HG03103 (cell line): ENCODE data around the gene LRG1.

Experiments
- ATAC-seq: cut with Tn5 transposase; IDR thresholded peaks from one replicate; pipeline ENCODE4 v1.9.1; 2021; ENCODE audit warnings: low read depth; ENCODE audit not compliant: unreplicated experiment

Gene LRG1, protein sequence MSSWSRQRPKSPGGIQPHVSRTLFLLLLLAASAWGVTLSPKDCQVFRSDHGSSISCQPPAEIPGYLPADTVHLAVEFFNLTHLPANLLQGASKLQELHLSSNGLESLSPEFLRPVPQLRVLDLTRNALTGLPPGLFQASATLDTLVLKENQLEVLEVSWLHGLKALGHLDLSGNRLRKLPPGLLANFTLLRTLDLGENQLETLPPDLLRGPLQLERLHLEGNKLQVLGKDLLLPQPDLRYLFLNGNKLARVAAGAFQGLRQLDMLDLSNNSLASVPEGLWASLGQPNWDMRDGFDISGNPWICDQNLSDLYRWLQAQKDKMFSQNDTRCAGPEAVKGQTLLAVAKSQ

DNA sequence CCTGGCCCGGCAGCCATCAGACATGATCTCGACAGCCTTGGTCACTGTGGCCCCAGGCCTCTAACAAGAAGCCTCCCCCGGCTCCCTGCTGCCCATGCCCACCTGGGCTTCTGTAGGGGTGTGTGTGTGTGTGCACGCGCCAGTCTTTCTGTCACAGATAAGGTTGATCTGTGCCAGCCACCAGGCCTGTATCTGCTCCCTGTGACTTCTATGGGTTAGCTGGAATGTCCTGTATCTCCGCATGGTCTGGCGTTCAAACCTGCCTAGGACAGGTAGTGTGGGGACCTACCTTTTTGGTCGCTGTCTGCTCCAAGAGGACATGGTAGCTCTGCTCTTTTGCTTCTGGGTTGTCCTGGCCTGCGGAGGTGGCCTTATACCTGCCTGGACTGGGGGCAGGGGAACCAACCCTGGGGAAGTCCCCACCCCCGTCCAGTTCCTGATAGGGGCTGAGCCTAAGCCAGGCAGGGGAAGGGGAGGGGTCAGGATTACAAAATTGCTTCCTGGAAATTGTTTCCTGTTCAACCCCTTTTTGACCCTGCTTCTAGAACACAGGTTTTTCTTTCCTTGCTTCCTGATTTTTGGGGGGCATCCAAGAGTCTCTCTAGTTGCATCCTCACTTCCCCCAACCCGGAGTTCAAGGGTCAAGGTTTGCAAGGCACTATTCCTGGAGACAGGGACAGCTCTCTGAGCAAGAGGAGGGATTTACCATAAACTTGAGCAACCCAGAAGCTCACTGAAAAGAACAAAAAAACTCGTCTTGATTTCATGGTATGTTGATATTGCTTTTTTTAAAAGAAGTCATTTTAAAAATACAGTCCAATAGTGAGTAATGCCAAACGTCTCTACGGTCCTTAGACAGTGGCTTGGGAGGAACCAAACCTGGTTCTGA lies at the start of gene LRG1:
Gene LRG1 (minus strand): TSS at position 344 of the 889 bp plus-strand sequence. CDS start 23 bp downstream, at position 321.
- no peak for ATAC-seq

DNA sequence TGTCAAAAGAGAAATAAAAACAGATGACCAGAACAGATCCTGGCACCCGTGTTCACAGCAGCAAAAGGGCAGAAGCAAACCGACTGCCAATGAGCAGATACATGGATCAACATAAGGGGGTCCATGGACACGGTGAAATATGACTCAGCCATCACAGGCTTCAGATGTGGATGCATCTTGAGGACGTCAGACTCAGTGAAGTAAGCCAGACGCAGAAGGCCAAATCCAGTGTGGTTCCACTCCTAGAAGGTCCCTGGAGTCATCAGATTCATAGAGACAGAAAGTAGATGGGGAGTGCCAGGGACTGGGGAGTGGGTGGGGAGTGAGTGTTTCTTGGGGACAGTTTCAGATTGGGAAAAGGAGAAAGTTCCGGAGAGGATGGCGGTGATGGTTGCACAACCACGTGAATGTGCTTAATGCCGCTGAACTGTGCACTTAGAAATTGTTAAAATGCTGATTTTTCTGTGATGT lies 48.5 kb upstream of the LRG1 start:
- ATAC-seq: no peak

DNA sequence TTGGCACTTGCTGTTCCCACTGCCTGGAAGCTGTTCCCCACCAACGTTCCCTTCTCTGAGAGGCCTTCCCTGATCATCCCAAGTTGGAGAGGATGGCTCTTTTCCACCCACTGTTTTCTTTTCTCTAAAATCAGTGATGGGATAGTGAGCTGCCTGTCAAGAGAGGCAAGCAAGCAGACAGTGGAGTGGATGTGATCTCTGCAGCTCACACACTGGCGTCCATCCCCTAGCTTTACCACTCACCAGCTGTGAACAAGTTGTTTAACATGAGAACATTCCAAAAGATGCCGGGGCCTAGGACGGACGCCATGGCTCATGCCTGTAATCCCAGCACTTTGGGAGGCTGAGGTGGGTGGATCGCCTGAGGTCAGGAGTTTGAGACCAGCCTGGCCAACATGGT lies 47.7 kb upstream of the LRG1 start:
- ATAC-seq: no peak

DNA sequence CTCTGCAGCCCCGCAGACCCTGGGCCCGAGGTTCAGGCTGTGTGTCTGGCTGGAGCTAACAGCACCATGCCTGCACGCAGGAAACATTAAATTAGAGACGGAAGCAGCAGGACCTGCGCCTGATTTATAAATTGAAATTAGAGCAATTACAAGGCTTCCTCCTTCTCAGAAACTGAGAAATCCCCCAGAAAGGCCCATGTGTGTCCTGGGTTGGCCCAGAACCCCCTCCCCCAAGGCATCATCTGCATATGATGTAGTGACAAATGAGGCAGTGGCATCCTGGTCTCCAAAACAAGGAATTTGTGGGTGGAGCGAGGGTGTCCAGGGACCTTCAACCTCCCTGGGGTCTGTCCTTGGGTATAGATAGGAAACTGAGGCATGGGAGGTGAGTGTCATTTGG lies 46.9 kb upstream of the LRG1 start:
- ATAC-seq: no peak

DNA sequence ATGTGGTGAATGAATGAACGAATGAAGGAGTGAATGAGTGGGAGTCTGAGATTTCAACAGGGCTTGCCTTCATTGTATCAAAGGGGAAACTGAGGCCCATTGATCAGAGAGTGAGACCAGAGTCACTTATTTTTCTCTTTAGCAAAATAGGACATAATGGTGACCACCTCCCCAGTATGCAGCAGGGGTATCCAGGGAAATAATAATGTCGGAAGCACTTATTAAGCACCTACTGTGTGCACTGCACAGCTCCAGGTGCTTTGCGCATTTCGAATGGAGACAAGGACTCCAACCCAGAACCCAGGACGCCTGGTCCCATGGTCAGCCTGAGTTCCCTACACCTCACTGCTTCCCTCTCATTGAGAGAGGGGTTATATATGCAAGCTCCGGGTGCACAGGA lies 46.4 kb upstream of the LRG1 start:
- ATAC-seq: no peak

DNA sequence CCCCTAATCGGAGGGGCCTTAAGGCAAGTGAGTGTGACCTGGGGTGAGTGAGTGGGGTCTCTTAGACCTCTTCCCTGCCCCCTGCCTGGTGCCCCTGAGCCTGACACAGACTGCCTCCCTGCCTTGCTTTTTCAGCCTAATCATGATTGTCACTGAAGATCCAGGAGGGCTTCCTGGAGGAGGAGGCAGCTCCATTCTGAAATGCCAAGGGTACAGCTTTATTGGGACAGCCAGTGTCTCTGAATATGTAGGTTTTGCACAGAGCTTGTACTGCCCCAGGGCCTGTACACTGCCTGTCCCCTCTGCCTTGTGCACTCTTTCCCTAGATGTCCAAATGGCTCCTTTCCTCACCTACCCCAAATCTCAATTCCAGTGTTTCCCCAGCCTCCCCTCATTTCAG lies 45.7 kb upstream of the LRG1 start:
- no peak for ATAC-seq

DNA sequence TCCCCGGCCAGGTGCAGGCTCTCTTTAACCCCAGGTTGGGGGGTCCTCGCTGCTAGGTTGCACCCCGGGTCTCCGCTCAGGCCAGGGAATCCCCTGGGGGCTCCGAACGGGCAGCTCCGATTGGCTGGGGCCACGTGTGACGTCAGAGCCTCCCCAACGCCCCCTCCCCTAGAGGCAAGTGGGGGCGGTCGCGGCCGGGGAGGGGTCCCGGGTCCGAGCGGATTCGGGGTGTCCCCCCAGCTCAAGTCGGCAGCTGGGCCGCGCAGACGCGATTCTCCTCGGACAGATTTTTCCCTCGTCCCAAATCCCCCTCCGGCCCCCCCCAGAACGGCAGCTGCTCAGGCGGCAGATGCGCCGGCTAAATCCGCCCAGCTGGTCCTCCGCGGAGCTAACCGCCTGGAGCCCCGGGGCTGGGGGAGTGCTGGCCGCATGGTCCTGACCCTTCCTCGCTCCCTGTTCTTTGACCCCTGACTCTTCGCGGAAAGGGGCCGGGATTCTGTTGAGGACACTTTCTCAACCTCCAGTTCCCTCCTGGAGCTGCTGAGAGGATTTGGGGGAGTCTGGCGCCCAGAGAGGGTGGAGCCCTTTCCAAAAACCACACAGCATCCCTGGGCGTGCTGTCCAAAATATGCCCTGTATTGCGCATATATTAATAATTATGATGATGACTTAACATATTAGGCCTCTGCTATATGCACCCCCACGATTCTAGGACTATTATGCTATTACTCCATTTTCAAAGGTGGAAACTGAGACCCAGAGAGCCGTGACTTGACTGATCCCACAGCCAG lies 45.0 kb upstream of the LRG1 start:
- ATAC-seq: no peak

DNA sequence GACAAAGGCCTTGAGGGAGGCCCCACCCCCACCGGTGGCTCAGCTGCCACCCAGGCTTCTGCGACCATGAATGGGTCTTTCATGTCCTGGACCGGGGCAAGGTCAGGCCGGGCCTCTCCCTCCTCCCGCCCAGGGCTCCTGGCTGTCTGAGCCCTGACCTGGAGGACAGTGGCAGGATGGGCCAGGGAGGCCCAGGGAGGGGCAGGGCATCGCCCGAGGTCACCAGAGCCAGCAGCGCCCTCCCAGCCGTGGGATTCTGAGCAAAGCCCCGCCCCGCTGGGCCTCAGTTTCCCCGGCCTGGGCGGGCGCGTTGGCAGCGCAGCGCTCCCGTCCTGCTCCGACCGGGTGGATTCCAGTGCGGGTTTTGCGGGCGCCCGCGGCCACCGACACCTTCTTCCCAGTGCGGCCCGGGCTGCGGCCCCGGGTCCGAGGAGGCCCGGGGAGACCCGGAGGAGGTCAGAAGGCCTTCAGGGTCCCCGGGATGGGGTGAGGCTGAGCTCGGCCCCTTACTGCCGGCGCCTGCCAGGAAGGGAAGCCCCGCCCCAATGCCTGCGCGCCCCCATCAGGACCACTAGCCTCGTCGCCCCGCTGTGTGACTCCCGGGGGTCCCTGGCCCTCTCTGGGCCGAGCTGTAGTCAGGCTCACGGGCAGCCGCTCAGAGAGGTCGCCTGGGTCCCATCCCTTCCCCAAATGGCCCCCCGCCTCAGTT lies 44.3 kb upstream of the LRG1 start:
- no peak for ATAC-seq

DNA sequence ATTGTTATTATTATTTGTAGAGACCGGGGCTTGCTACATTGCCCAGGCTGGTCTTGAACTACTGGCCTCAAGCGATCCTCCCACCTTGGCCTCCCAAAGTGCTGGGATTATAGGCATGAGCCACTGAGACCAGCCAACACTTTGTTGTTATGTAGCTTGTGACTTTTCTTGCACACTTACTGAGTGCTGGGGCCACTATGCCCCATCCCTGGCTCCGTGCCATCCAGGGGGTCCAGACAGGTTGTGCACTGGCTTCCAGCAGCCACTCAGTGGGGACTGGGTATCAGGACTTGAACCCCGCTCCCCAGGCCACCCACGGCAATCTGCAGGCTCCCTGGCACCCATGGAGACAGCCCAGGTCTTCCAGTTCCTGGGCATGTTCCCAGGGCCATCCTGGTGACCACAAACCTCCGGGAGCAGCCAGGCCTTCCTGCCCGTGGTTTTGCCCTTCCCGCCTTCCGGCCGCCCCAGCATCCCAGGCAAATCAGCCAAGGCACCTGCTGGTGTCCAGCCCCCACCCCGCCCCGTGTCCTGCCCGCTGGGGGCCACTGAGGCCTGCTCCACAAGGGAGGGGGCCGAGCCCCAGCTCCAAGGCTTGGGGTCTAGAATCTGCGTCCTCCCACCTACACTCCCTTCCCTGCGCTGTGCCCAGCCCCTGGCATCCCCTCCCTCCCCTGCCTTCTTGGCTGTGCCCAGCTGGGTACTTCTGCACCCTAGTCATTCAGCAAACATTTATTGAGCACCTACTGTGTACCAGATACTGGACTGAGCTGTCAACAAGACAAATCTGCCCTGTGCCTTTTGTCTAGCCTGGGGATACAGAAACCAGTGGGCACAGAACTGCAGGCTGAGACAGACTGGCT lies 43.4 kb upstream of the LRG1 start:
- no peak for ATAC-seq

DNA sequence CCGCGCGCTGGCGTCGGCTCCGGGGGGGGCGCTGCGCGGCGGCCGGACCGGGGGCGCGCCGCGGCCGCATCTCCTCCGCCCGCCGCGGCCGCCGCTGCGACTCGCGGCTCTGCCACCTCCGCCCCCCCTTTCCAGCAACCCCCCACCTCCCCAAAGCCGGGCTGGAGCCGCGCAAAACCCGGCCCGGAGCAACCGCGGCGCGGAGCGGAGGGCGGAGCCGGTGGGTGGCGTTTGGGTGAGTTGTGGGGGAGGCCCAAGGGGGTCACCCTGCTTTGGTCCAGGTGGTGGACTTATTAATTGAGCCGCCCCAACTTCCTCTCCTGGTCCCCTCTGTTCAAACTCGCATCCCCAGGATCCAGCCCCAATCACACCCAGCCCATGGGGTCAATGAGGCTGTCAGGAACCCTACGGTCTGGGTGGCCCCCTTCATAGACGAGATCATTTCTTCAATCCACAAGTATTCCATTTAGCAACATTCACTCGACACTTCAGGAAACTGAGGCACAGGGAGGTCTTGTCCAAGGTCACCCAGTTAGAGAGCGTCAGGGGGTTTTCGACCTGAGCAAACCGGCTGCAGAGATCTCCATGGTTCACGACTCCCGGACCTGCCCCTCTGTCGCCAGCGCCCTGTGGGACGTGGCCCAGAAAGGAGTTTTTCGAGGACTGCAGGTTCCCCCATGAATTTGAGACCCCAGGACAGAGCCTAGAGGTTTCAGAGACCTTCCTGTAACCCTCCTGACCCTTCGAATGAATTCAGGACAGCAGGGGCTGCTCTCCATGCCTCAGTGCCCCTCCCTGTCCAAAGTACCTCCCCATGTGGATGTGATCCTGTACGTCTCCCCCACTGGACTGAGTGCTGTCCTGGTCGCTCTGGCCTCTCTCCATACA lies 42.1 kb upstream of the LRG1 start:
- ATAC-seq: no peak

DNA sequence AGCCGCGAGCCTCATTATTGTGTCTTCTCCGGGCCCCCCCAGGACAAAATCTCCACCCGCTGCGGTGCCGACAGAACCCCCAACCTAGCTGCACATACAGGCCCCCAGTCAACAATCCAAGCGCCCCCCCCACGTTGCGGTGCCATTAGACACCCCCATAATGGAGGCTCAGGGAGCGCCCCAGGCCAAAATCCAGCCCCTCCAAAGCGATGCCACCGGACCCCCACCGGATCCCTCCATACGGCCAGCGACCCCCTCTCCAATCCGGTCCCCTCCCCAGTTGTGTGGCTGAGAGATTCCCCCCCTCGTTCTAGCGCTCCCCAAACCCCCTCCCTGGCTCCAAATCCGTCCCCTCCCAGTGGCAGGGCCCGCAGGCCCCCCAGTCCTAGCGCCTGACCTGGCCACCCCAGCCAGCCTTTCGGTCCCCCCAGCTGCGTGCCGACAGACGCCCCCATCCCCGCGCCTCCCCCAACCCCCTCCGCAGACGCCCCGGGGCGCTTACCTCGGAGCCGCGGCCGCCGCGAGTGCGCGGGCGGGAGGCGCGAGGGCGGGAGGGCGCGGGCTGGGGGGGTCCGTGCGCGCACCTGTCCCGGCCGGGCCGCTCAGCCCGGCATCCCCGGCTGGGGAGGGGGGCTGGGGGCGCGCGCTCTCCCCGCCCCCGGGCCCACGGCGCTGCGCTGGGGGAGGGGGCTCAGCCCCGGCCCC lies 41.3 kb upstream of the LRG1 start:
- no peak for ATAC-seq

DNA sequence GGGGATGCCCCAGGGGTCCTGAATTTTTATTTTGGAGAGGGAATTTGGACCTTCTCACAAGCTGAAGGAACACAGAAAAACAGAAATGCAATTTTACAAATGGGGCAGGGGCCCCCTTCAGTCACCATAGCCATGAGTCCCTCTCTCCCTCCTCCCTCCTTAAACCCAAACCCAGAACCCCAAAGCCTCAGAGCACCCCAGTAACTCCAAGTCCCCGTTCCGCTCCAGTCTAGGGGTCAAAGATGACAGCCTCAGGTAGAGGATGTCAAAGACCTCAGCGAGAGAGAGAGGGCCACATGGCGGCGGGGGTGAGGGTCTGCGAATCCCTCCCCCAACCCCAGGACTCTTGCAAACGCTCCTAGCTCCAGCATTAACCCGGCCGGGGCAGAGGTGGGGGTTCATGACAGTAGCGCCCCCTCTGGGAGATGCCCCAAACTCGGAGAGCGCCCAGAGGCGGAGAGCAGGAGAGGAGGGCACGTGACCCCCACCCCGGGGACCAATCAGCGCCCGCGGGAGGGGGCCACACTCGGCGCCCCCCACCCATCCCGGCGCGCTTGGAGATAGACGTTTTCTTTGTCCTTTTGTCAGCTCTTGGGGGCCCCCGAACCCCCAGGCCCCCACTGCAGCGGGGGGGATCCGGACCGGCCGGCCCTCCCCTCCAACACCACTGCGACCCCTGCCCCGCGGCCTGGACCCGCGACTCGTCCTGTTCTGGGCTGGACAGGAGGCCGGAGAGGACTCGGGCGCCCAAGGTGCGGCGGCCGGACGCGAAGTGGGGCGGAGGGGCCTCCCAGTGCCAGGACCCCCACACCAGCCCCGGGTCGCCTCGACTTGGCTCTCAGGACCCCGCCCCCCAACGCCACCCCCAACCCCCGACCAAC lies 40.4 kb upstream of the LRG1 start:
- no peak for ATAC-seq

DNA sequence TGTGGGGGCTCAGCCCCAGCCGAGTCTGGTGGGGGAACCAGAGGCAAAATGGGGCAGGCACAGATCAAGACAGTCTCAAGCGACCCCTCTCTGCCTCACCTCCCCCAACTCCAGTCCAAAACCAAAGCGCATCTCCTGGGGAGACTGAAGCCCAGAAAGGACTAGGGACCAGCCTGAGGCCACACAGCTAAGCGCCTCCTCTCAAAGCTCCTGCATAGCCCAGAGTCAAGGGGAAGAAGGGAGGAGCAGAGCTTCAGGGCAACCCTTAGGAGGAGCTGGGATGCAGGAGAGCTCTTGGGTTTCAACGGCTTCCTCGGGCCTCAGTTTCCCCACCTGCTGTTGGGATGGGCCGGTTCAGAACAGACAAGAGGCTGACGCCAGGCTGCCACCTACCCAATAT lies 39.6 kb upstream of the LRG1 start:
- no peak for ATAC-seq

DNA sequence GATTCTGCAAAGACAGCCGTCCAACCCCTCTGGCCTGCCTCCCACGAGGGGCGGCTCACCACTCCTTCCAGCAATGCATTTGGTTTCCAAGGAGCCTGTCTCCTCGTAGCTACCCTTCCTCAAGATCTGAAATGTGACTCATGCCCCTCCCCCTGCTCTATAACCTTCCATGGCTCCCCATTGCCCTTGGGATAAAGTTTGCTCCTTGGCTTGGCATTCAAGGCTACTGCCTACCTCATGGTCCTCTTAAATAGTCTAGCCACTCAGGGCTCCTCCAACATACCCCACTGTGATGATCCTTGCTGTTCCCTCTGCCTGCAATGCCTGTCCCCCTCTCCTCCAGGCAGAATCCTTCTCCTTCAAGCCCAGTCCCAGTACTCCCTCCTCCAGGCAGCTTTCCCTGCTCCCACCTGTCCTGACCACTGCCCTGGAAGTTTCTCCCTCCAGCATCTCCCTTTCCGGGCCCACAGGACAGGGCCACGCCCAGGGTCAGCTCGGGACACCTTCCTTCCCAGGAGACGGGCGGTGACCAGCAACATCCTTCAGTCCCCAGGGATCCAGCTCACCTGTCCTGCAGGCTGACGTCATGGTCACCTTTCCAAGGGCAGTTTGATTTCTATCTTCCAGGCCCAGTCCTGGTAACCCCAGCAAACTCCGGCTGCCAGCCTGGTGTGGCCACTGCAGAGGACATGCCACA lies 38.9 kb upstream of the LRG1 start:
- ATAC-seq: no peak

DNA sequence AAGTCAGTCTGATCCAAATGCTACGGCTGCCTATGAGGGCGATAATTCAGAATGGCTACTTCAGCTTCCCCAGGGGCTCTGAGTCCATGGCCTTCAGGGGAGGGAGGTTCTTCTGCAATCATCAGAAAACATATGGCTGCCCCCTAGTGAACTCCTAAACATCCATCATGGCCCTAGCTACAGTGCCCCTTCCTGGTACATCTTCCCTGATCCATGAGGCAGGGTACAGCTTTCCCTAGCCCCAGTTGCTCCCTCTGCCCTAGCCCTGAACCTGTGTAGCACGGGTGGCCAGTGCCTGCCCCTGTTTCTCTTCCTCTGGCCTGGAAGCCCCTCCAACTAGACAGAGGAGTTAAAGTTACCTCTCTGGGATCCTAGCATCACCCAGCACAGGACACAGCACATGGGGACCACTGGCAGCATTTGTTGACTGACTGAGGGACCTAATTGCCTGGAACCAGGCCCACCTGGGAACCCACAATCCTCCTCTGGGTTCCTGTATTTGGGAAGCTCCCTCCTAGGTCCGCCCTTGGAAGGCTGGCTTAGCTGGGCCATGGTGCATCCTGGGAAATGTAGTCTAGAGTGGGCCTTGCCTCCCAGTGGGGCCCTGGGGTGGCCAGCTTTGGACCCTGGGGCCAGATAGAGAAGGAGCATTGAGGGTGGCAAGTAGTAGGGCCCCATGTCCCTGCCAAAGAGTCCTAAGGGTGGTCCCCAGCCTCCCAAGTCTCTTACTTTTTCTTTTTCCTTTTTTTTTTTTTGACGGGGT lies 37.4 kb upstream of the LRG1 start:
- ATAC-seq: no peak
